Activated B cell treated with CpG ODN at 0.5 μM for 24 hours (primary cell): Measurements from ENCODE around the gene FGF12. TPM values are rescaled to one million over a fixed set of nuclear protein-coding genes. Genes with fewer than 3 reads are reported as not detected.

Experiments used
- ATAC-seq: fragments of 200-7000 bp; cut with Tn5 transposase; one replicate; pipeline ENCODE4 v1.10.0; 2021; ENCODE audit warnings: low read depth, mild to moderate bottlenecking, moderate library complexity
- CTCF ChIA-PET: fragments of 350-600 bp; sonication (Branson Sonifier 250); formaldehyde crosslinking; loops from one replicate; lab custom pipeline; 2021; ENCODE audit warnings: antibody characterized with exemption; lab: Charles Lee
- POLR2A ChIA-PET: fragments of 350-600 bp; sonication (Branson Sonifier 250); formaldehyde crosslinking; loops from one replicate; lab custom pipeline; 2021; ENCODE audit warnings: antibody characterized with exemption; lab: Charles Lee
- DNase-seq: peaks from one replicate; pipeline ENCODE4 v3.0.0; 2022
- H3K27ac Mint-ChIP-seq: one replicate; pipeline ENCODE4 v1.8.0; 2020; ENCODE audit warnings: mixed read lengths
- H3K27me3 Mint-ChIP-seq: one replicate; pipeline ENCODE4 v1.8.0; 2021; ENCODE audit warnings: mixed read lengths
- H3K36me3 Mint-ChIP-seq: one replicate; pipeline ENCODE4 v1.8.0; 2021; ENCODE audit warnings: low read depth, mixed read lengths
- H3K4me1 Mint-ChIP-seq: one replicate; pipeline ENCODE4 v1.8.0; 2021; ENCODE audit warnings: mixed read lengths
- H3K4me3 Mint-ChIP-seq: one replicate; pipeline ENCODE4 v1.8.0; 2020; ENCODE audit warnings: mild to moderate bottlenecking, mixed read lengths
- H3K9me3 Mint-ChIP-seq: one replicate; pipeline ENCODE4 v1.8.0; 2020; ENCODE audit warnings: mixed read lengths
- intact Hi-C: fragments of 100-400 bp; cut with micrococcal nuclease; formaldehyde crosslinking; loops from one replicate; pipeline ENCODE4 v1.15.1; 2024
- total RNA-seq: library from RNA; stranded (reverse); gene quantifications from 2 replicates; pipeline ENCODE4 v1.2.3, GENCODE V29; 2022
- TF ChIP-seq, protein P1 (sequence below): fragments of 200-600 bp; IDR thresholded peaks from one replicate; pipeline ENCODE4 v1.8.0; 2022; ENCODE audit warnings: antibody characterized with exemption, mild to moderate bottlenecking

FGF12 gene
- total RNA-seq, 1 donor from 2014 or later = not detected

DNA sequence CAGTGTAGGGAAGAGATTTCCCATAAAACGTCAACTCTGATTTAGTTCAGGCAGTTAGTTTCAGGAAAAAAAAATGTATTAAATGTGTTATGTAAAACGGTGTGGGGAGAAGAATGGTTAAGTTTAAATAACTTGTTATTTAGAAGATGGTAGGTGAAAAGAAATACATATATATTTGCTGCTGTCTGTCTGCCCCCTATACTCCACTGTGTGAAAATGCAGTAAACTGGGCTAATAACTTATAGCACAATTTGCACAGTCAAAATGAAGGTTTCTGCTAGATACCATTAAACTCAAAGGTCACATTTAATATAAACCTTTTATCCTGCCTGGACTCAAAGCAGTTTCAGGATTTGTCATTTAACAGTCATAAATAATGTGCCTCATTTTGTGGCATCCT, 515.0 kb downstream of the FGF12 start:
- H3K27me3 Mint-ChIP-seq = peaks cover 5% of the 10 kb centered on the region
- H3K4me1 Mint-ChIP-seq = no peaks in the 10 kb centered on the region
- H3K36me3 Mint-ChIP-seq = no peaks in the 10 kb centered on the region
- H3K4me3 Mint-ChIP-seq = no peak overlapping the region
- ATAC-seq (no peak), DNase-seq (no peak)
- TF ChIP-seq, protein P1, sequence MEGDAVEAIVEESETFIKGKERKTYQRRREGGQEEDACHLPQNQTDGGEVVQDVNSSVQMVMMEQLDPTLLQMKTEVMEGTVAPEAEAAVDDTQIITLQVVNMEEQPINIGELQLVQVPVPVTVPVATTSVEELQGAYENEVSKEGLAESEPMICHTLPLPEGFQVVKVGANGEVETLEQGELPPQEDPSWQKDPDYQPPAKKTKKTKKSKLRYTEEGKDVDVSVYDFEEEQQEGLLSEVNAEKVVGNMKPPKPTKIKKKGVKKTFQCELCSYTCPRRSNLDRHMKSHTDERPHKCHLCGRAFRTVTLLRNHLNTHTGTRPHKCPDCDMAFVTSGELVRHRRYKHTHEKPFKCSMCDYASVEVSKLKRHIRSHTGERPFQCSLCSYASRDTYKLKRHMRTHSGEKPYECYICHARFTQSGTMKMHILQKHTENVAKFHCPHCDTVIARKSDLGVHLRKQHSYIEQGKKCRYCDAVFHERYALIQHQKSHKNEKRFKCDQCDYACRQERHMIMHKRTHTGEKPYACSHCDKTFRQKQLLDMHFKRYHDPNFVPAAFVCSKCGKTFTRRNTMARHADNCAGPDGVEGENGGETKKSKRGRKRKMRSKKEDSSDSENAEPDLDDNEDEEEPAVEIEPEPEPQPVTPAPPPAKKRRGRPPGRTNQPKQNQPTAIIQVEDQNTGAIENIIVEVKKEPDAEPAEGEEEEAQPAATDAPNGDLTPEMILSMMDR = no peak
- H3K9me3 Mint-ChIP-seq = no peaks in the 10 kb centered on the region
- no peak overlapping the region for H3K27ac Mint-ChIP-seq
- ChIA-PET CTCF (interaction anchor here (0.7 kb wide), 1 partner anchor 68 kb away, joined by 3 read pairs; no protein-coding TSS in a partner anchor), POLR2A (no interaction called here)
- intact Hi-C loops = loop anchor here (1.0 to 10.0 kb wide), 2 partner anchors 708 to 795 kb away; no protein-coding TSS in a partner anchor

DNA sequence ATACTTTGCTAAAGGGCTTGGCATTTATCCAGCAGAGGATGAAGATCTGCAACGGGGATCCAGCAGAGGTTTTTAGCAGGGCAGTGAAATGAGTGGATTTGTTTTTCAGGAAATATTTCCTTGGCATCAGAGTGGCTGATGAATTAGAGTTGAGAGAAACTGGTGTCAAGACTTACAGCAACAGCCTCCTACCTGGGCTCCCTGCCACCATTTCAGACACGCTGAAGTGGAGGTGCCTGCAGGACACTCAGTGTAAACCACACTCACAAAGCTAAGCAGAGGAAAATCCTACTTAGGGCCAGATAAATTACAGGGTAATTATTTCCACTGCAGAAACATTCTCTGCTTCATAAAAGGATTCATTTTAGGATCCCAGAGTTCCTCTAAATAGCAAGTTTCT, 519.7 kb downstream of the FGF12 start:
- no peak for ATAC-seq
- H3K27me3 Mint-ChIP-seq = peaks cover 3% of the 10 kb centered on the region
- H3K36me3 Mint-ChIP-seq = no peaks in the 10 kb centered on the region
- intact Hi-C loops = no loop called here
- CTCF ChIA-PET = no interaction called here
- no peaks in the 10 kb centered on the region for H3K4me1 Mint-ChIP-seq
- no peak overlapping the region for H3K4me3 Mint-ChIP-seq
- TF ChIP-seq, protein P1 = no peak
- no peaks in the 10 kb centered on the region for H3K9me3 Mint-ChIP-seq
- no peak overlapping the region for H3K27ac Mint-ChIP-seq
- DNase-seq = no peak
- POLR2A ChIA-PET = no interaction called here

DNA sequence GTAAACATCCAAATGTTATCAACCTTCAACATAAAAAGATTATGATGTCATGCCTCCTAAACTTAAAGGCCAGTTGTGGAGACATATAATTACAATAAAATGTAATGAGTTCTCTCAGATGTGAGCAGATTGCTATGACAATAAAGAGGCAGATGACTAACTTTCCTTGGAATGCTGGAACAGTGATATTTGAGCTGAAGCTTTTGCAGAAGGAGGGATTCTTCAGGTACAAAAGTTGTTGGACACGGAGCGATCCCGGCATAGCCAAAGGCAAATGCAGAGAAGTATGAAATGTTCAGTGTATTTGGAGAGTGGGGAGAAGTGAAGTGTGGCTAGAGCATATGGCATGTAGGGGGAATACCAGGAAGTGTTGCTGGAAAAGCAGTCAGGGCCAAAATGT, 520.1 kb downstream of the FGF12 start:
- POLR2A ChIA-PET = no interaction called here
- ATAC-seq (no peak), DNase-seq (no peak)
- Mint-ChIP-seq H3K9me3 (no peaks in the 10 kb centered on the region), H3K36me3 (no peaks in the 10 kb centered on the region), H3K27ac (no peak overlapping the region), H3K4me3 (no peak overlapping the region), H3K4me1 (no peaks in the 10 kb centered on the region), H3K27me3 (peaks cover 3% of the 10 kb centered on the region)
- intact Hi-C loops = no loop called here
- CTCF ChIA-PET = no interaction called here
- TF ChIP-seq, protein P1 = no peak

DNA sequence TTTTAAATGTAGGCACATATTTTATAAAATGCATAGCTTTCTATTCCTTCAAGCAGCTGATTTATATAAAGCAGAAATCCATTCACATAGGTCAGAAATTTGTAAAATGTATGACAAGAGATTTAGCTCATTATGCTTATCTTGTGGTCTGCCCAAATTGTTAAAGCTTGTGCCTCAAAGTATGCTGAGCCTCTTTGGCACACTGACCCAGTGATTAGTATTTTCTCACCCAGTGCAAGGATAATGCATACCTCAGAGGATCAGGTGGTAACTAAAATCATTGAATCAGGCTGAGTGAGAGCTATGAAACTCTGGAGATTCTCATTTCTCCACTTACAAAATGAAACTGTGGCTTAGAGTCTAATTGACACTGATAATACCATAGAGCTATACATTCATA, 533.3 kb downstream of the FGF12 start:
- Mint-ChIP-seq H3K9me3 (no peaks in the 10 kb centered on the region), H3K4me3 (no peak overlapping the region), H3K27ac (no peak overlapping the region), H3K36me3 (no peaks in the 10 kb centered on the region), H3K27me3 (peaks cover 4% of the 10 kb centered on the region), H3K4me1 (no peaks in the 10 kb centered on the region)
- TF ChIP-seq, protein P1 = no peak
- intact Hi-C loops = no loop called here
- POLR2A ChIA-PET = no interaction called here
- no peak for DNase-seq
- CTCF ChIA-PET = no interaction called here
- no peak for ATAC-seq

DNA sequence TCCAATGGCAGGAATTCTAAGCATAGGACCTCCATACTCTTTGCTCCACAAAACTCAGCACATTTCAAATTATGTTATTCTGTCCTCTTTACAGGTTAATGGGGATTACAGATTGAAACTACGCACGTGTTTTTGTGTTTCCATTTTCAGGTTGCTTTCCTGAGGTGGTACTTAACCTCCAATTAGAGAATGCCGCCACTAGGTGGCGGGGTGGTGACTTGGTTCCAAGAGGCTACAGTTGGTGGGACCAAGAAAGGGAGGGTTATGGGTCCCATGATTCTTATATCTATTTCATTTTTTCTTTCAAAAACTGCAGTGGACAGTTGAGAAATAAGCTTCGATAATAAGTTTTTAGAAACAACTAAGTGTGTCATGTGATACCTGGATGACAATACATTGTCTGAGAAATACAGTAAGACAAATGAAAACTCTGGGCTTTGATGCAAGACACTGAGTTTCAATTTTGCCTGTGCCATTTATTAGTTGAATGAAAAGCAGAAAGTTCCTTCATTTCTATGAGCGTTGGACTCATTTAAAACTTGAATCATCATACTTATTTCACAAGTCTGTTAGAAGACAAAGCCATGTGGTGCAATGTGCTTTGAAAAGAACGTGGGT, 539.0 kb downstream of the FGF12 start:
- Mint-ChIP-seq H3K27me3 (peaks cover 8% of the 10 kb centered on the region), H3K27ac (no peak overlapping the region), H3K36me3 (no peaks in the 10 kb centered on the region), H3K9me3 (no peaks in the 10 kb centered on the region), H3K4me3 (no peak overlapping the region), H3K4me1 (peaks cover 2% of the 10 kb centered on the region)
- peak; percentile 45 for ATAC-seq
- no peak for DNase-seq
- TF ChIP-seq, protein P1 = no peak
- POLR2A ChIA-PET = no interaction called here
- intact Hi-C loops = loop anchor here (1.0 kb wide), 1 partner anchor 256 kb away; no protein-coding TSS in a partner anchor
- CTCF ChIA-PET = interaction anchor here (1.0 to 1.1 kb wide), 2 partner anchors 11 to 256 kb away, joined by 3 to 5 read pairs; no protein-coding TSS in a partner anchor
